Measurements from ENCODE around the gene NECAB2.

The NECAB2 gene

DNA sequence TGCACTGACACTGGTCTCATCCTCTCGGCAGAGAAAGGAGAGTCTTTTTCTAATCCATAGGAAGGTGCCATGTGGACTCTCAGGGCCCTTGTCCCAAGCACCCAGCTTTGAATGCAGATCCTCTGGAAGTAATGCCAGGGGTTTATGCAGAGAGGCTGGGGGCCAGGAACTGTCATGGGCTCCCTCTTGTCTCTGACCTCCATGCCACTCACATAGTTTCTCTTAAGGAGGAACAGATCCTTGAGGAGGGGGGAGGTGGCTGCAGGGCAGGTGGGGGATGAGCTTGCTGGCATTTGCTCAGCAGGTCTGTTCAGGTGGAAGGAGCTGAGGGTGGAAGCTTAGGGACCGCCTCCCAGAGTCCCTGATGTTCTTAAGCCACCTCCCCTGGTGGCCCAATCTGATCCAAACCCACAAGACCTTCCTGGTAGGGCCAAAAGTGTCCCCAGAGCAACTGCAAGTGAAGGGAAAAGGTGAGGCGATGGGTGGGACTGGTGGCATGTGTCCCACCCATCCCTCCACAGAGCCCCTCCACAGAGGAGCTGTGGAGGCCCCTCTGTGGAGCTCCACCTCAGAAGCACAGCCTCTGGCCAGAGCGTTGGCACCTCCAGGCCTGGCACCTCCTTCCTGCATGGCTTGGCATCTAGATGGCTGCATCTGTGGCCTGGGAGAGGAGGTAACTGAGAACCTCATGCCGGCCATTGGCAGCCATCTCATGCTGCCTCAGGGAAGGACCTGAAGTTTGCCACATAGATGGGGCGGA lies 9.2 kb downstream of the NECAB2 start:
- TF ChIP-seq, protein P1, sequence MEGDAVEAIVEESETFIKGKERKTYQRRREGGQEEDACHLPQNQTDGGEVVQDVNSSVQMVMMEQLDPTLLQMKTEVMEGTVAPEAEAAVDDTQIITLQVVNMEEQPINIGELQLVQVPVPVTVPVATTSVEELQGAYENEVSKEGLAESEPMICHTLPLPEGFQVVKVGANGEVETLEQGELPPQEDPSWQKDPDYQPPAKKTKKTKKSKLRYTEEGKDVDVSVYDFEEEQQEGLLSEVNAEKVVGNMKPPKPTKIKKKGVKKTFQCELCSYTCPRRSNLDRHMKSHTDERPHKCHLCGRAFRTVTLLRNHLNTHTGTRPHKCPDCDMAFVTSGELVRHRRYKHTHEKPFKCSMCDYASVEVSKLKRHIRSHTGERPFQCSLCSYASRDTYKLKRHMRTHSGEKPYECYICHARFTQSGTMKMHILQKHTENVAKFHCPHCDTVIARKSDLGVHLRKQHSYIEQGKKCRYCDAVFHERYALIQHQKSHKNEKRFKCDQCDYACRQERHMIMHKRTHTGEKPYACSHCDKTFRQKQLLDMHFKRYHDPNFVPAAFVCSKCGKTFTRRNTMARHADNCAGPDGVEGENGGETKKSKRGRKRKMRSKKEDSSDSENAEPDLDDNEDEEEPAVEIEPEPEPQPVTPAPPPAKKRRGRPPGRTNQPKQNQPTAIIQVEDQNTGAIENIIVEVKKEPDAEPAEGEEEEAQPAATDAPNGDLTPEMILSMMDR (IDR thresholded peaks at IDR 0.05; ENCODE audit: extremely low read depth, missing control alignments), result no peak
- no peak for DNase-seq (ENCODE audit: low spot score)

DNA sequence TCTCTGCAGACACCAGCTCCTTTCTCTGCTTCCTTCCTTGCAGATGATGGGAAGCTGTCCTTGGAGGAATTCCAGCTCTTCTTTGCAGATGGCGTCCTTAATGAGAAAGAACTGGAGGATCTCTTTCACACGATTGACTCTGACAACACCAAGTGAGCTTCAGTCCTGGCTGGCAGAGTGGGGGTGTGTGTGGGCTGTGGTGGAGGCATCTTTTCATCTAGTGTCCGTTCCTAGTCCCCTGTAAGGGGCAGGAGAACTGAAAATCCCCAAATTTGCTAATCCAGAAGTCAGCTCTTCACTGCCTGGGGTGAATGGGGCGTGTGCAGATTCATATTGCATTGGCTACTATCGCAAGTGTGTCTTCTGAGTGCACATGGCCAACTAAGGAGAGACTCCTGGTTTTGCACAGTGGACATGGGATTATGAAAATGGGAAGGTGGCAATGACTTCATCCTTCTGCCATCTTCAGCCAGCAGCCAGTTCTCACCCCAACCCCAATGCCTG lies 10.4 kb downstream of the NECAB2 start:
- TF ChIP-seq, protein P1 (IDR thresholded peaks at IDR 0.05; ENCODE audit: extremely low read depth, missing control alignments), result no peak
- DNase-seq (ENCODE audit: low spot score), result no peak

DNA sequence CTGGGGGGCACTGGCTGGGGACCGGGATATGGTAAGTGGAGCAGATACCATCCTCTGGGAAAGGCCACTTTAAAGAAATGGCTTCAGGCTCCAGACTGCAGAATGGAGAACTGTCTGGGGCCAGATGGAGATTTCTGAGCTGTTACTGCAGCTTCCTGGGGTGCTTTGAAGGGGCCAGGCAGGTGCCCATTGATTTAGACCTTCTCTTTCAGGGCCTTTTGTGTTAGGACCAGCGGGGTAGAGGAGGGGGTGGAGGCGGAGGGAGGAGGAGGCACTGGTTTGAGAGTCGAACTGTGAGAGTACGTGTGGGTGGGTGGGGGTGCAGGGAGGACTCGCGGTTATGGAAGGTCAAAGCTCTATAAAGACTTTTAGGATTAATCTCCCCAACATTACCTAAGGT lies 11.4 kb downstream of the NECAB2 start:
- TF ChIP-seq, protein P1 (IDR thresholded peaks at IDR 0.05; ENCODE audit: extremely low read depth, missing control alignments), result no peak
- no peak for DNase-seq (ENCODE audit: low spot score)

DNA sequence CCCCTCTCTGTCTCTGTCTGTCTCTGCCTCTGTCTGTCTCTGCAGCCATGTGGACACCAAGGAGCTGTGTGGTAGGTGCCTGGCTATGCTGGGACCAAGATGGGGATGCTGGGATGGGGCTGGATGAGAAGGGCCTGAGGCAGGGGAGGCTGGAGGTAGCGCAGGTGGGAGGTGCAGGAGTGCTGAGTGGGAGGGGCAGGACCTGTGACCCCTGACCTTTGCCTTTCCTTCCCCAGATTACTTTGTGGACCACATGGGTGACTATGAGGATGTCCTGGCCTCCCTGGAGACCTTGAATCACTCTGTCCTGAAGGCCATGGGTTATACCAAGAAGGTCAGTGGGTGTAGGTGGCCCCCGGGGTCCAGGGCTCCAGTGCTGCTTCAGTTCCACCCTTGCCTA lies 12.8 kb downstream of the NECAB2 start:
- TF ChIP-seq, protein P1 (IDR thresholded peaks at IDR 0.05; ENCODE audit: extremely low read depth, missing control alignments), result no peak
- no peak for DNase-seq (ENCODE audit: low spot score)

DNA sequence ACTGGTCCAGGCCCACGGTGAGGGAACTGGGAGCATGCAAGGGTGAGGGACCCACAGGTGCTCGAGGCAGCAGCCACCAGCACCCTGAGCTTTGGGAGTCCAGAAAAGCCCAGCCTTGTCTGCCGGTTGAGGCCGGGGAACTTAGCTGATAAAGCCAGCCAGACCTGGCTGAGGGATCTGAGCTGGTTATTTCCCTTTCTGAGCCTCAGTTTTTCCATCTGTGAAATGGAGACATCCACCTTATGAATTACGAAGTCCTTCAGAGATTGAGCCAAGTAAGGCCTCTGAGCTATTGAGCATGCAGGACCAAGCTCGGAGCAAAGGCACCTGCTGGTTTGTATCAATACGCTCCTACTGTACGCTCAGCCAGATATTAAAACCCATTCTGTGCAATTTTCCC lies 13.8 kb downstream of the NECAB2 start:
- DNase-seq (ENCODE audit: low spot score), result no peak
- TF ChIP-seq, protein P1 (IDR thresholded peaks at IDR 0.05; ENCODE audit: extremely low read depth, missing control alignments), result no peak

DNA sequence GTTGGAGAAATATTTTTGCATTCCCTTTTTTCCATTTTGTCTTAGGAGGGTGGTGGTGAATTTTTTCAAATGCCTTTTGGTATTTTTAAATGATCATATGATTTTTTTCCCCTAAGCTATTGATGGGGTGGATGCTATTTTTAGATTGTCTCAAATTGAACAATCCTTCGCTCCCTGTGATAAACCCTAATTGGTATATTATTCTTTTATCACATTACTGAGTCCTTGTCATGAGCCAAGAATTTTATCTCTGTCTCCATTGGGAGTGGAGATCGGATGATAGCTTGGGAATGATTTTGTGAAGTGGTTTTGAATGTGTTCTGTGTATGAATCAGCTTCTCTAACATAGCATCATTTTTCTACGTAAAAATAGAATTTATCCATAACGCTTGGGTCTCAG lies 15.4 kb downstream of the NECAB2 start:
- TF ChIP-seq, protein P1 (IDR thresholded peaks at IDR 0.05; ENCODE audit: extremely low read depth, missing control alignments), result no peak
- no peak for DNase-seq (ENCODE audit: low spot score)

DNA sequence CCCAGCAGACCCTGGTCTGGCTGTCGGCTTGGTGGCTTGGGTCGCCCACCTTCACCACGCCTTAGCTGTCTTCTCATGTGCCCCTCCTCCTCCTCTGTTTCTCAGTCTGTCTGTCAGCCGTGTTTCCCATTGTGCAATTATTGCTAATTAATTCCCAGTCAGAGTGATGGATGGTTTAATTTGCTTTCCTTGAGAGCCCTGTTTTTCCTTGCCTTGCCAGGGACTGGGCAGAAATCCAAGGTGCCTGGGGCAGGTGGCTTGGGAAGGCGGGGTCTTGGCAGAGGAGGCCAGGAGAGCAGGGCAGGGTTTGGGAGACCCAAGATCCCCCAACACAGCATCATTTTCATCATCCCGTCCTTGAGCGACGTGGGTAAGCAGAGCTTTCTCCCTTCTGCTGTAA lies 21.3 kb downstream of the NECAB2 start:
- no peak for DNase-seq (ENCODE audit: low spot score)
- TF ChIP-seq, protein P1 (IDR thresholded peaks at IDR 0.05; ENCODE audit: extremely low read depth, missing control alignments), result no peak
